8988T (cell line): ENCODE results near the gene FNDC11.
"Not testable (repeated sequence)": the region's sequence is repeated elsewhere in the genome, so short reads cannot be mapped to it uniquely, and the experiment has no call there.

Source experiments
- DNase-seq: peaks from one replicate; pipeline ENCODE4 v3.0.0; 2011

Gene FNDC11

GRCh38 chr20:63568170-63568981 is 14.4 kb downstream of the FNDC11 start:
- DNase-seq: no peak

GRCh38 chr20:63568986-63569949 is 15.3 kb downstream of the FNDC11 start:
- no peak for DNase-seq

GRCh38 chr20:63570281-63571086 is 16.5 kb downstream of the FNDC11 start:
- DNase-seq: no peak

GRCh38 chr20:63571087-63571478 is 17.1 kb downstream of the FNDC11 start:
- DNase-seq: not testable (repeated sequence)

DNA sequence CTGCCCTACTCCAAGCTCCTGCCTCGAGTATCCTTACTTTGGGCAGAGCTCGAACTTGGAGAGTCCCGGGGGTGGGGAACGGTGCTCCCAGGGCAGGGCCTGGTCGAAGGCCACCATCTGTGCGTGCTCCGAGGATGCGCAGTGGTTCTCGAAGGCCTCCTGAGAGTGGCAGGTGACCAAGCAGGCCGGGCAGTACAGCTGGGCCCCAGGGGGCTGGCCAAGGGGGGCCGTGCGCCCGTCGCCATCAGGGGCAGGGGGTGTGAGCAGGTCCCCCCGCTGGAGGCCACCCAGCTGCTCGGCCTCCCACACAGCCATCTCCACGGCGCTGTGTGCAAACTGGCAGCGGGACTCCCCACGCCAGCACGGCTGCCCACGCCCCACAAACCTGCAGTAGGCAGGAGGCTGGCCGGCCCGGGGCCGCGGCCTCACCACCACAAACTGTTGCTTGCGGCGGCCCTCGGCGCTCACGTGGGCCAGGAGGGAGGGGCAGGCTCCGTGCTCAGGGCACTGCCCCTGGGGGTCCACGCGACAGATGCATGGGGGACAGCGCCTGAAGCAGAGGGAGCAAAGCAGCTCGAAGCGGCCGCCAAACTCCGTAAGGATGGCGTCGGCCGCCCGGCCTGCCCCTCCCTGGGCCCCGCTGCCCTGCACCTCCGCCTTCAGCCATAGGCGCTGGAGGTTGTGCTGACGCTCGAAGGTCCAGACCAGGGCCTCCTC is 18.3 kb downstream of the FNDC11 start:
- DNase-seq: no peak

DNA sequence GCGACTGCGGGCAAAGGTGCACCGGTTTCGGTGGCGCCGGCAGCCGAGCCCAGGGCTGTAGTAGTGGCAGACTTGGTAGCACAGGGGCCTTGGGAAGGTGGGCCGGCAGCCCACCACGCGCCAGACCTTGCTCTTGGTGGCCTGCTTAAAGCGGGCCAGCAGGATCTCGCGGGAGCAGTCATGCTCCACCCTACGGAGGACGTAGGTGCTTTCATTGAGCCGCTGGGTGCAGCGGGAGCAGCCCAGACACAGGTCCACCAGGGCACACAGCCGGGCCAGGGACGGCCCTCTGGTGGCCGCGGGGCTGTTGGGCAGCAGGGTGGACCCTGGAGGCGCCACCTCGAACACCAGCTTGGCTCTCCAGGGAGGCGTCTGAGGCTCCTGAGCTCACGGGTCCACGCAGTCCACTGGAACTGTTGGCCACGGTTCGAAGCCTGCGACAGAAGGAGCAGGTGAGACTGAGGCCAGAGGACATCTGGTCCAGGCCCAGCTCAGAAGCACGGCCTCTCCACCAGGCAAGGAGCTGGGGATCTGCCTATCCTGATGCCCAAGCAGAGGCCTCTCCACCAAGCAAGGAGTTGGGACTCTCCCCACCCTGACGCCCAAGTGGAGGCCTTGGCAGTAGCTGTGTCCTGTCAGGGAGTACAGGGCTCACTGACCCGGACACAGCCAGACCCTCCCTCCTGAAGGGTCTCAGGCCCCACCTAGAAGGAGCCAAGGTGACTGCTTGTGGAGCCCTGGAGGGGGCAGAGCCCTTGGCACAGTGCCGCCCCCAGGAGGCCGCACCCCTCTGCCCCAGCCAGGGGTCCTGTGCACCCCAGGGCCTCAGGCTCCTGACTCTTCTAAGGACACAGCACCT is 19.1 kb downstream of the FNDC11 start:
- no peak for DNase-seq

DNA sequence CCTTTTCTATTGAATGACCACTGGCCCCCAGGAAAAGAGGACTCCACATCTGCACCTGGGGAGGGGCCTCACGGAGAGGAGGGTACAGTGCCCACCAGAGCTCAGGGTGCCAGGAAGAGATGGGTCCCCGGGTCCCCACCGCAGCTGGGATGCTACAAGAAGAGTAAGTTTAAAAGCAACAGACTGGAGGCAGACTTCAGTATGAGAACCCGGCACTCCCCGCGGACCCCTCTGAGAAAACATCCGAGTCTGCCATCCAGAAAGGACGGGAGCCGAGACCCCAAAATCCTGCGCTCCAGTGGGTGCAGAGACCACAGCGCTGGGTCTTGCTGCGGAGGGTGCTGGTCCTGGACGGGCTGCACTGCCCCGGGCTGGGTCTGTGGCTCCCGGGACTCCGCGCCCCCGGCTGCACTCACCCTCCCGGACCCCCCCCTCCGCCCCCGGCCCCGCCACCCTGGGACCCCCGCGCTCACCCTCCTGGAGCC is 19.7 kb downstream of the FNDC11 start:
- DNase-seq: no peak

- DNase-seq: no peak
Measured at GRCh38 chr20:63574156-63574828, 20.3 kb downstream of the FNDC11 start, which contains the start of gene HELZ2. Gene HELZ2, minus strand, starts transcription at chr20:63574239. Its CDS starts 1,854 bp downstream, at chr20:63572385.

GRCh38 chr20:63574829-63575743 is 21.1 kb downstream of the FNDC11 start:
- DNase-seq: no peak

- DNase-seq: no peak
Measured at GRCh38 chr20:63576311-63576710, 22.4 kb downstream of the FNDC11 start.

GRCh38 chr20:63577317-63577894 is 23.4 kb downstream of the FNDC11 start:
- DNase-seq: no peak

DNA sequence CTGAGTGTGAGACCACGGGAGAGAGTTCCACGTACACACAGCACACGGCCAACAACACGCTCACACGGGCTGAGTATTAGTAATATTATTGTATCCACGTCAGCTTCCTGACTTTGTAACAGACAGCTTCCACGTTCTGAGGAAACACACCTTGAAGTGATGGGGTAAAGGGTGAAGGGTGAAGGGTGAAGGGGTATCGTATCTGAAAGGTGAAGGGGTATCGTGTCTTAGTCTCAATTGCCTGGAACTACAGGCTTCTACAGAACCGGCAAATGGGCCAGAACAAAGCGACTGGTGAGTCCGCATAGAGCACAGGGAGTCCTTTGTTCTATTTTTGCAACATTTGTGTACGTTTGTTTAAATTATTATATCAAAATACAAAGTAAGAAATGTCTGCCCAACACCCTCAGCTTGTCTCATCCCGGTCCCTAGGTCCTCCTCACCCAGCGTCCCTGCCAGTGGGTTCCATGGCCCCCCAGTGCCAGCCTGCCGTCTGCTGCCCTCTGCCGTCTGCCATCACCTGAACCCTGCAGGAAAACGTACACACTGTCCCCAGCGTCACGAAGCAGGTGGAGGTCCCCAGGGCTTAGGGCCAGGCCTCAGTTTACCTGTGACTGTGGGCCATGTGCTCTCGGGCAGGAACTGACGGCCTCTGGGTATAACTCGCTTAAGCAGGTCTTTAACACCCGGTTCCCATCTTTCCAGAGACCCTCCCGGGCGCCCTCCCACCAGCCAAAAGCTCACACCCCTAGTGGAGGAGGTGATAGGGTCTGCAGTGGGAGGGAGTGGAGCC is 24.5 kb downstream of the FNDC11 start:
- DNase-seq: no peak

GRCh38 chr20:63579017-63579694 is 25.2 kb downstream of the FNDC11 start:
- DNase-seq: no peak

GRCh38 chr20:63580796-63581461 is 27.0 kb downstream of the FNDC11 start:
- DNase-seq: no peak

GRCh38 chr20:63582382-63583063 is 28.6 kb downstream of the FNDC11 start:
- DNase-seq: no peak
